Measurements from ENCODE around the gene NPR1.
"Not testable (repeated sequence)": the region's sequence is repeated elsewhere in the genome, so short reads cannot be mapped to it uniquely, and the experiment has no call there.

Gene NPR1

DNA sequence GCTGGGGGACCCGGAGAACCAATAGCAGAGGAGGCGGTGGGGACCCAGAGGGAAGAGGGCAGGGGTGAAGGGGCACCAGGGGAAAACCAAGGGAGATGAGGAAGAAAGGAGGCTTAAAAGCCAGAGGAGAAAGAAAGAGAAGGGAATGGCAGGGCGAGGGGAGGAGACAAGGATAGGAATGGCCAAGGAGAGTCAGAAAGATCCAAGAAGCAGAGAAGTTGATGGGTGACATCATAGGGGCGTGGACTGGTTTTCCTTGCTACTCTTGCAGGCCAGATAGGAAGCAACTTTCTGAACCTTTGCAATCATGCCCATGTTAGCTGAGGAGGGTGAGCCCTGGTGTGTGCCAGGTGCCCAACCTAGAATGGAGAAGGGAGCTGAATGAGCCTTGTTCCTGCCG, 5.4 kb downstream of the NPR1 start:
- DNase-seq = no peak

DNA sequence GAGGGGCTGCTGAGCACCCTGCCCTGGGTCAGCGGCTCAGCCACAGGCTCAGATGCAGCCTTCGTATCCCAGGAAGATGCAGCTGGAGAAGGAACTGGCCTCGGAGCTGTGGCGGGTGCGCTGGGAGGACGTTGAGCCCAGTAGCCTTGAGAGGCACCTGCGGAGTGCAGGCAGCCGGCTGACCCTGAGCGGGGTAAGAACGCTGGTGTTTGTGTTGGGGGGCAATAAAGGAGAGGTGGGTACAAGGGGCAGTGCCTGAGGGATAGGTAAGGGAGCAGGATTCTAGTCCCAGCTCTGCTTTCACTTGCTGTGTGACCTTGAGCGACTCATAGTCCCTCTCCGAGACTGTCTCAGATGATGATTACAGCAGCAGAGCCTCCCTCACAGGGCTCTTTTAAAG, 6.4 kb downstream of the NPR1 start:
- DNase-seq = no peak

DNA sequence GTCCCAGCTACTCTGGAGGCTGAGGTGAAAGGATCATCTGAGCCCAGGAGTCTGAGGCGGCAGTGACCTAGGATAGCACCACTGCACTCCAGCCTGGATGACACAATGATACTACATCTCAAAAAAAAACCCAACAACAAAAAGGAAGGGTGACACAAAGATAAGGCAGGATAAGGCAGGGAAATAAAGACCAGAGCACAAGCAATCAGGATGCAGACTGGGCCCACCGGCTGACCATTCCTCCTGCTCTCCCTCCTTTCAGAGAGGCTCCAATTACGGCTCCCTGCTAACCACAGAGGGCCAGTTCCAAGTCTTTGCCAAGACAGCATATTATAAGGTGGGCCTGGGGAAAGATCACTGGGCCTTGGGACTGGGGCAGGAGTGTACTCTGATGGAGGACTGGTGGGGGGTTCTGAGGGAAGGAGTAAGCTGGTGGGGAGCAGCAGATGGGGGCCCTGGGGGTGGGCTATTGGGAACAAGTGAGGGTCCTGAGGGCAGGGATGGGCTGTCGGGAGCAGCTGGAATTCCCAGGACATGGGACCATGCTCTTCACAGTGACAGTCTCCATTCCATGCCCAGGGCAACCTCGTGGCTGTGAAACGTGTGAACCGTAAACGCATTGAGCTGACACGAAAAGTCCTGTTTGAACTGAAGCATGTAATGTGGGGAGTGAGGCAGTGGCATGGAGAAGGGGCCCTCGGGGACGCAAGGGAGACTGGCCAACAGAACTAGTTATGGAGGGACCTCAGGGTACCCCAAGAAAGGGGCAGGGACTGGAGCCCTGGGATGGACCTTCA, 7.3 kb downstream of the NPR1 start:
- no peak for DNase-seq

DNA sequence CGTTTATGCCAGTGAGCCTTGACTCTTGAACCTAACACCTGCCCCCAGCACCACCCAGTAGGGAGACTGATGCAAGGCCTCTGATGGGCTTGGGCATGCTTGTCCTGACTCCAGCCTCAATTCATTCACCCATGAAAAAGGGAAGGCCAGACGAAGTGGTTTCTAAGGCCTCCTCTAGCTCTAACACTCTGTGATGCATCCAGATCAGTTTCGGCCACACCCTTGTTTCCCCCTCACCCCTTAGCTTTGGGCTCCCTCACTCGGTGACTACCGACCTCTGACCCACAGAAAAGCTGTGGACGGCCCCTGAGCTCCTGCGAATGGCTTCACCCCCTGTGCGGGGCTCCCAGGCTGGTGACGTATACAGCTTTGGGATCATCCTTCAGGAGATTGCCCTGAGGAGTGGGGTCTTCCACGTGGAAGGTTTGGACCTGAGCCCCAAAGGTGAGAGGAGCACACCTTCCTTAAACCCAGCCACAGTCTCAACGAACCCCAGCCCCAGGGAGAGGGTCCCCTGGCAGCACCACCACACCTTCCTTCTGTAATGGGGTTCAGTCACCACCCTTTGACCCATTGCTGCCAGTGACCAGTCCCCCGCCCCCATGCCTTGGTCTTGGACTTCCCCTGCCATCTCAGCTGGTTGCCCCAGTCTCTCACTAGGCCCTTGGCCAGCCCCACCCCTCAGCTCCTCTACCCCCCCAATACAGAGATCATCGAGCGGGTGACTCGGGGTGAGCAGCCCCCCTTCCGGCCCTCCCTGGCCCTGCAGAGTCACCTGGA, 9.0 kb downstream of the NPR1 start:
- no peak for DNase-seq

DNA sequence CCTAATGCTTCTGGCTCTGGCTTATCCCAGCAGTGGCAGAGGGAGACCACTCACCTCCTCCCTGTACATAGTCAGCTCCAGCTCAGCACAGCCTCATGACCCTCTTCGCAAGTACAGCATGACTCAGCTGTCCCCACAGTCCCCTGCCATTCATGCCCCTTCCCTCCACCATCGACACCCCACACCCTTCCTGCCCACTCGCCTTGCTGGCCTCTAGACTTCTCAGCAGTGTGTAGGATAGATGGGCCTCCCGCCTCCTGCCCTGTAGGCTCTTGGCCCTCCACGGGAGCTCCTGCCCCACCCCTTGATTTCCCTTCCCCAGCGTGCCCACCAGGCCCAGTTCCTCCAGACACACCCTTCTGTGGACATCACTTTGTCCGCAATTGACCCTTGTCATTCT, 9.8 kb downstream of the NPR1 start:
- DNase-seq = no peak

DNA sequence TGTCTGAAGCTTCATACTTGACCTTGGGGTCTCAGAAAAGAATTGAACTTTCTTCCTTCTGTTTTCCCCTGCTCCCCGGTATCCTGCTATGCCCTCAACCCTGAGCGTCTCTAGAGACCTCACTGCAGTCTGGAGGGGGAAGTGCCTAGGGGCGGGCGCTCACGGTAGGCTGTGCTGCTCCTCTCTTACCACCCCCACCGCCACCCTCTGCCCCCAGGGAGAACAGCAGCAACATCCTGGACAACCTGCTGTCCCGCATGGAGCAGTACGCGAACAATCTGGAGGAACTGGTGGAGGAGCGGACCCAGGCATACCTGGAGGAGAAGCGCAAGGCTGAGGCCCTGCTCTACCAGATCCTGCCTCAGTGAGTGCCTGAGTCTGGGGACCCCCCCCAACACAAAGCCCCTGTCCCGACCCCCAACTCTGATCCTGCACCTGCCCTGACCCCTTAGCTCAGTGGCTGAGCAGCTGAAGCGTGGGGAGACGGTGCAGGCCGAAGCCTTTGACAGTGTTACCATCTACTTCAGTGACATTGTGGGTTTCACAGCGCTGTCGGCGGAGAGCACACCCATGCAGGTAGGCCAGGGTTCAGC, 10.3 kb downstream of the NPR1 start:
- no peak for DNase-seq

DNA sequence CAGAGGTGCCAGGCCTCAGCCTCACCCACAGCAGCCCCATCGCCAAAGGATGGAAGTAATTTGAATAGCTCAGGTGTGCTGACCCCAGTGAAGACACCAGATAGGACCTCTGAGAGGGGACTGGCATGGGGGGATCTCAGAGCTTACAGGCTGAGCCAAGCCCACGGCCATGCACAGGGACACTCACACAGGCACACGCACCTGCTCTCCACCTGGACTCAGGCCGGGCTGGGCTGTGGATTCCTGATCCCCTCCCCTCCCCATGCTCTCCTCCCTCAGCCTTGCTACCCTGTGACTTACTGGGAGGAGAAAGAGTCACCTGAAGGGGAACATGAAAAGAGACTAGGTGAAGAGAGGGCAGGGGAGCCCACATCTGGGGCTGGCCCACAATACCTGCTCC, 15.0 kb downstream of the NPR1 start:
- no peak for DNase-seq

DNA sequence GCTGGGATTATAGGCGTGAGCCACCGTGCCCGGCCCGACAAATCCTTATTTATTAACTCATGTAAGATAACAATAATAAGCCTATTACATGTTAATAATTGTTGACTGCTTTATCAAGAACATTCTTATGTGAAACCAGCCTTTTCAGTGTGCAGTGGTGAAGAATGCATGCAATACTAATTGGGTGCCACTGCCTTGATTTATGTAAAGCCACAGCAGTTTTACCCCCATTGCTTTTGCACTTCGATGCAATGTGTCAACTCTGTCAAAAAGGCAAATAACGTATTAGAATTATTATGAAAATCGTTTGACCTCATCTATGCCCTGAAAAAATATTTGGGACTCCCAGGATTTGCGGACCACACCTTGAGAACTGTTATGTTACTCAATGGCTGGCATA, 18.3 kb downstream of the NPR1 start:
- DNase-seq = no peak

DNA sequence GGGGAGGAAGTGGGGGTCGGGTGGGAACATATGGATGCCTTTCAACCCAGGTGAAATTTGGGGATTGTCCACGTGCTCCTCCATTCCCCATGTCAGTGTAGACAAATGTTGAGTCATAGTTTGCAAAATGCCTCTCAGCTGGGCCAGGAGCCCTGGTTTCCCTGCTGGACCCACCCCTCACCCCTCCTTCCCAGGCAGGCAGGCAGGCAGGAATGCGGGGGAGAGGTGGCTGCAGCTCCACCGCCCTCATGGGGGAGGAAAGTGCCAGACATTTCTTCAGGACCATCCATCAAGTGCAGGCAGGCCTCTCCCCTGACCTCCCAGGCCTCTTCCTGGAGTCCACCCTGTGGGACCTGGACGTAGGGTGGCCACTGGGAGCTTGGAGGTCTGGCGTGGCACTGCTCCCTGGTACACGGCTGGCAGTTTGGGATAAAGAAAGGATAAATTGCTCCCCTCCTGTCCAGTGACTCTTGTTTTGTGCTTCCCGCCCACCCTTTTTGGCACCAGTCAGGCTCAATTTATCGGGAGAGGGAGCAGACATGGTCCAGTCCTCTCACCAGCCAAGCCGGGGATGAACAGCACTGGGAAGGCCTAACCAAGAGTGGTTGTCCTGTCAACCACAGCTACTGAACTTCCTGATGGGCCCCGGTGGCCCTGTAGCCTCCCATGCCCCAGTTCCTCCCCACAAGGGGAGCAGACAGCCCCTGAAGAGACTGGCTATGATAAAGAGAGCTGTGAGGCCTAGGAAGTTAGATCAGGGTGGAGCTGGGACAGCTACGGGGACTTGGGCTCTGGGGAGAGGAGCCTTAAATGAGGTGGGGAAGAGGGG, 18.9 kb downstream of the NPR1 start:
- DNase-seq = peak; percentile 61

DNA sequence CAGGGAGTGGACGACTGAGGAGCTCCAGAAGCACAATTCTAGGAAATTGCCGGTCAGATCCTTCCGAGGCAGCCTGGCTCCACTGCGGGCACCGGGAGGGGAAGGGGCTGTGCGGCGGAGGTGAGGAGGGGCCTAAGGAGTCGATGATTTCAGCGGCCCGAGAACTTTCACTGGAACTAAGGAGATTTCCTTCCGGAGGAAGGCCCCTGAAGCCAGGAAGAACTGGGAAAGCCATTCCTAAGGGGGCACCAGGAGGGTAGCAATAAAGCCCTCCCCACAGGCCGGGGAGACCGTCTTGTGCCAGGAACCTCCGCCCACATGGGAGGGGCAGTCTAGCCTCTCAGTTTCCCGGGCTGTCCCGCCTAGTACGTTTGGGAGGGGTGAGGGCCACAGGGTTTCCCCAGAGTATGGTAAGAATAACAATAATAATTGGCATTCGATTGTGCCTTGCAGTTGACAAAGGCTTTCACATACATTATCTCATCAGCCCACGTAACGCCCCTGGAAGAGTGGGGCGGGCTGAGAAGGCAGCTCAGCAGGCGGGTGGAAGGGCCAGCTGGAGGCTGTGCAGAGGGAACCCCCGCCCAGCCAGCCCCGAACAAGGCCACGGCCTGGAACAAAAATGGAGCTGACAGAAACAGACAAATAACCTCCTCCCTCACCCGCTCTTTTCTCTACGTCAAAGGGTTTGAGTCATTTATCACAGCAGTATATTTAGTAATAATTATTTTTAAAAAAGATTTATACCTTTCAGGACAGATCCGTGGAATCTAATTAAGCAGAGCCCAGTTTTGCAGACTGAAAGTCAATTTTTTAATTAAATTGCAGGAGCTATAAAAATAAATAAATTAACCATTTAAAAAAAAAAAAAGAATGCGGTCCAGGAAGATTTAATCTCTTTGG, 19.8 kb downstream of the NPR1 start:
- DNase-seq = peak; percentile 83

DNA sequence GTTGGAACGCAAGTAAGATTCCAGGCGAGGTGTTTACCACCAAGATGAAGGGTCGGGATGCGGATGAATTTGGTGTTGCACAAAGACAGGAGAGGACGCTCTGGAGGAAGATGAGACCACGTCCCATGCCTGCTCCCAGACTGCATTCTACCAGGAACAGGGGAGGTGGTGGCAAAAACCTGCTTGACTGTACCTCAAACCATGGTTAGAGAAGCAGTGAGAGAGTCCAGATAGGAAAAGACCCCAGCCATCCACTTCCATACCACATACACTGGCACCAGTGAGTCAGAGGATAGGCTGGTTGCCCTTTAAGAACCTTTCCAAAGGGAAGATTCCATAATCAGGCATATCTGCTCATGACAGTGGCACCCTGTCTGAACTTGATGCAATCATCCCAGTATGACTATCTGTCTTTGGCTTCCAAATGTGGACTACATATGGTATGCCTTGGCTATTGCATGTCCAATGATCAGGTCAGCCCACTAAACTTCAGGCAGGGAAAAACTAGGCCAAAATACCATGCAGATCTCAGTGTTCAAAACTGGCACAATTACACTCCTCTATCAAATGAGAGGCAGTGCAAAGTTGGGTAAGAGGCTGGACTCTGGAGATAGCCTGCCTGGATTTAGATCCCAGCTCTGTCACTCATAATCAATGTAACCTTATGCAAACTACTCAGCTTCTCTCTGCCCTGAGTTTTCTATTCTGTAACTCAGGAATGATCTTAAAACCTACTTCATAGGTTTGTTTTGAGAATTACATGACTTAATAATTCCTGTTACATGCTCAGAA, 20.6 kb downstream of the NPR1 start:
- peak; percentile 27 for DNase-seq

DNA sequence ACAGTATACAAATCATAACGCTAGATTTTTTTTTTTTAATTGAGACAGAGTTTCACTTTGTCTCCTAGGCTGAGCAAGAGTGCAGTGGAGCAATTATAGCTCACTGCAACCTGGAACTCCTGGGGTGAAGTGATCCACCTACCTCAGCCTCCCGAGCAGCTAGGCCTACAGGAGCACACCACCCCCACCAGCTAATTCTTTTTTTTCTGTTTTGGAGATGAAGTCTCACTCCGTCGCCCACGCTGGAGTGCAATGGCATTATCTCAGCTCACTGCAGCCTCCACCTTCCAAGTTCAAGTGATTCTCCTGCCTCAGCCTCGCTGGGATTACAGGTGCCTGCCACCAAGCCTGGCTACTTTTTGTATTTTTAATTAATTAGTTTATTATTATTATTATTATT, 21.3 kb downstream of the NPR1 start:
- DNase-seq = no peak

DNA sequence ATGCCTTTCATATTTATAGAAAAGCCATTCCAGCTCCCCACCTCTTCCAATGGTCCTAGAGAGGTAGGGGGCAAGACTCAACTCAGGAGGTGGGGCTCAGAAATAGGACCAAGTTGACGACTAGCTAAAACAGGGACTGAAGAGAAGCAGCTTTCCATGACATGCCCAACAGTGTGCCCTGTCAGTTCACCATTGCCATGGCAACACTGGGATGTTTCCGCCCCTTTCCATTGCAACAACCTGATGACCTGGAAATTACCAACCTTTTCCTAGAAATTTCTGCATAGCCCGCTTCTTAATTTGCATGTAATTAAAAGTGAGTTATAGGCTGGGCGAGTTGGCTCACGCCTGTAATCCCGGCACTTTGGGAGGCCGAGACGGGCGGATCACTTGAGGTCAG, 27.0 kb downstream of the NPR1 start:
- no peak for DNase-seq

DNA sequence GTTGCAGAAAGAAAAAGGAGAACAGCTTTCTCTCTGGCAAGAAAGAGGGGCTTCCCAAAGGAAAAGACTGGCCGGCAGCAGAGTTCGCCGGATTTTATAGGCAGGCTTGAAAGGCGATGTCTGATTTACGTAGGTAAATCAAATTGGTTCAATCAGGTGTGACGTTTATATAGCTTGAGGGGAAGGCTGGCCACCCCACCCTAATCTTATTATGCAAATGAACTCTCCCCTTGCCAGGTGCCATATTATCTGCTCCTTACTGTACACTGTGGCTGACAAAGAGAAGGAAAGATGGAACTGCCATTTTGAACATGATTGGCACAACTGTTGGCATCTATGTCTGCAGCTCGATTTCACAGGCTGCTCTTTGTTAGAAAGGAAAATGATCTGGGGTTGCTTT, 32.5 kb downstream of the NPR1 start:
- DNase-seq = no peak

DNA sequence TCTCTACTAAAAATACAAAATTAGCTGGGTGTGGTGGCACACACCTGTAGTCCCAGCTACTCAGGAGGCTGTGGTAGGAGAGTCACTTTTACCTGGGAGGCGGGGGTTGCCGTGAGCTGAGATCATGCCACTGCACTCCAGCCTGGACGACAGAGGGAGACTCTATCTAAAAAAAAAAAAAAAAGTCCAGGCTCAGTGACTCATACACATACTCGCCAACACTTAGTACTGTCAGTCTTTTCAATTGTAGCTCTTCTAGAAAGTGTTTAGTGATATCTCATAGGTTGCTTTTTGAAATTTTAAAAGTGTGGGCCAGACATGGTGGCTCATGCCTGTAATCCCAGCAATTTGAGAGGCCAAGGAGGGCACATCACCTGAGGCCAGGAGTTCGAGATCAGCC, 37.7 kb downstream of the NPR1 start:
- DNase-seq = not testable (repeated sequence)

DNA sequence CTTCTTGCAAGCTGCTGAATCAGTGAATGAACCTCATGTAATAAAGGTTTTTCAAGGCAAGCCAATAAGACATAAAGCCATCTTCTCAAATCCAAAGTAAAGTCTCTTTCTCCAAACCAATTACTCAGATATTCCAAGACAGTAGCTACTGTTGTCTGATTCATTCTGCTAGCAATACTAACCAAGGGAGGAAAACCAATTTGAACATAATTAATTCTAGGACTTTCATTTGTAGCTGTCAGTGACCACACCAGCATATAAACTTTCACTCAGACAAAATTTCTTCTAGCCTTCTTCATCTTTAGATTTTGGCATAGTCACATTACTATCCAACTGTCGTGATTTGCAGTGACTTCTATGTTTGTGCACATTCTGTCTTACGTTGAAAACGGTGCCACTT, 38.8 kb downstream of the NPR1 start:
- no peak for DNase-seq

DNA sequence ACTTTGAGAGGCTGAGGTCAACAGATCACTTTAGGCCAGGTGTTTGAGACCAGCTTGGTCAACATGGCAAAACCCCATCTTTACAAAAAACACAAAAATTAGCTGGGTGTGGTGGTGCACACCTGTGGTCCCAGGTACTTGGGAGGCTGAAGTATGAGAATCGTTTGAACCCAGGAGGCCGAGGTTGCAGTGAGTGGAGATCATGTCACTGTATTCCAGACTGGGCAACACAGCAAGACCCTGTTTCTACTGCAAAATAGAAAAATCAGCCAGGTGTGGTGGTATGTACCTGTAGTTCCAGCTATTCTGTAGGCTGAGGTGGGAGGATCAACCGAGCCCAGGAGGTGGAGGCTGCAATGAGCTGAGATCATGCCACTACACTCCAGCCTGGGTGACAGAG, 45.2 kb downstream of the NPR1 start:
- no peak for DNase-seq

DNA sequence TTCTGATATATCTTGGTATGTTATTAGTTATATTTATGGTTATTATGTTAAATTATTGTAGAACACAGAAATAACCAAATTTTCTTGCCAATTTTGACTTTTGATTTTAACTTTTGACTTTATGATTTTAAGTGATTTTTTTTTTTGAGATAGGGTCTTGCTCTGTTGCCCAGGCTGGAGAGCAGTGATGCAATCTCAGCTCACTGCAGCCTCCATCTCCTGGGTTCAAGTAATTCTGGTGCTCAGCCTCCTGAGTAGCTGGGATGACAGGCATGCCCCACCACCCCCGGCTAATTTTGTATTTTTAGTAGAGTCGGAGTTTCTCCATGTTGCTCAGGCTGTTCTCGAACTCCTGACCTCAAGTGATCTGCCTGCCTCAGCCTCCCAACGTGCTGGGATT, 46.1 kb downstream of the NPR1 start:
- DNase-seq = not testable (repeated sequence)

DNA sequence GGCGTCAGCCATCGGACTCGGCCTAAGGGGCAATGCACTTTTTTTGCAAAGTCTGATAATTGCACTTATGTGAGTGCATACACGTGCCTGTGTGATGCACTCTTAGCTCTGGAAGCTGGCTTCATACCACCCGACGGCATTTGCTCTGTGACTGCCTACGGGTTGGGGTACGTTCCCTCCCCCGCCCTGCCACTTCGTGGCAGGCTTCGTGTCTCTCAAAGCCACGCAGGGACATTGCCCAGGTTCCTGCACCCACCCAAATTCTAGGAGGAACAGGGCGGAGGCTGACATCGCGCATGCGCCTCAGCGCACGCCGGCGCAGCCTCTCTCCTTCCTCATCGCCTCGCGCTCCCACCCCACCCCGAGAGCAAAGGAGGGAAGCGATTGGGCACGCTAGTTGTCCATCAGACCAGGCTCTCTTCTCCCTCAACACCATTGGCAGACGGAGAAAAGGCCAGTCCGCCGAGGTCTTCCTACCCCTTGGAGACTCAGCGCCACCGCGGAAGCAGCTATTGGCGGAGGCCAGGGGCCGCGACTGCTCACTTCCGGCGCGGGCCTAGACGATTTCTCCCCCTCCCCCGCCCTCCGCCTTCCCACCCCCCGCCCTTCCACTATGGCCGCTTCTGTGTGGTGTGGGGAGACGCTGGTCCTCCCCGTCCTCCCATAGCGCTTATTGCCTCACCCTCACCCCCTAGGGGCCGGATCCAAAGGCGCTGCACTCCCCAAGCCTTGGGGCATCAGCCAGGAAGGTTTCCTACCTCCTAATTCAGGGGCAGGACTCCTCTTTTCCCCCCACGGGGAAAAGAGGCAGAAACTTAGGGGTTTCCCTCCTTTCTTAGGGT, 49.2 kb downstream of the NPR1 start, which contains the start of gene INTS3:
Gene INTS3, plus strand, starts transcription at position 588 of the 842 bp plus-strand sequence. CDS start 585 bp downstream, outside the sequence.
- peak; percentile 100 for DNase-seq
